Neuron (in vitro differentiated cells): ENCODE measurements around the gene ANTXRL.
"Not testable (repeated sequence)": the region's sequence is repeated elsewhere in the genome, so short reads cannot be mapped to it uniquely, and the experiment has no call there.

Source experiments
- H2AFZ ChIP-seq: one replicate; pipeline ENCODE4 v1.6.1; 2013; ENCODE audit warnings: low read depth, mild to moderate bottlenecking, inconsistent platforms, low read length, moderate library complexity
- H3K27me3 ChIP-seq: one replicate; pipeline ENCODE4 v1.6.1; 2013; ENCODE audit warnings: low read length; ENCODE audit not compliant: insufficient read depth
- H3K36me3 ChIP-seq: one replicate; pipeline ENCODE4 v1.6.1; 2013; ENCODE audit warnings: low read length; ENCODE audit not compliant: insufficient read depth
- H3K4me1 ChIP-seq: one replicate; pipeline ENCODE4 v1.6.1; 2013; ENCODE audit warnings: low read length; ENCODE audit not compliant: insufficient read depth
- H3K4me3 ChIP-seq: 2 replicates; pipeline ENCODE4 v1.5.1; 2013; ENCODE audit warnings: mild to moderate bottlenecking, low read length, moderate library complexity
- H3K9me3 ChIP-seq: one replicate; pipeline ENCODE4 v1.6.1; 2013; ENCODE audit warnings: low read length

The ANTXRL gene

GRCh38 chr10:46264336-46264735 is 22.5 kb upstream of the ANTXRL start:
- H3K4me3 ChIP-seq: no peak overlapping the region
- H3K36me3 ChIP-seq: no peaks in the 10 kb centered on the region
- peaks cover 2% of the 10 kb centered on the region for H3K27me3 ChIP-seq
- H2AFZ ChIP-seq: no peak overlapping the region
- no peaks in the 10 kb centered on the region for H3K4me1 ChIP-seq
- H3K9me3 ChIP-seq: no peaks in the 10 kb centered on the region

GRCh38 chr10:46264737-46265368 is 21.9 kb upstream of the ANTXRL start:
- Histone ChIP-seq H3K4me1 (no peaks in the 10 kb centered on the region), H3K4me3 (no peak overlapping the region), H3K36me3 (no peaks in the 10 kb centered on the region), H3K9me3 (no peaks in the 10 kb centered on the region), H3K27me3 (peaks cover 2% of the 10 kb centered on the region), H2AFZ (no peak overlapping the region)

DNA sequence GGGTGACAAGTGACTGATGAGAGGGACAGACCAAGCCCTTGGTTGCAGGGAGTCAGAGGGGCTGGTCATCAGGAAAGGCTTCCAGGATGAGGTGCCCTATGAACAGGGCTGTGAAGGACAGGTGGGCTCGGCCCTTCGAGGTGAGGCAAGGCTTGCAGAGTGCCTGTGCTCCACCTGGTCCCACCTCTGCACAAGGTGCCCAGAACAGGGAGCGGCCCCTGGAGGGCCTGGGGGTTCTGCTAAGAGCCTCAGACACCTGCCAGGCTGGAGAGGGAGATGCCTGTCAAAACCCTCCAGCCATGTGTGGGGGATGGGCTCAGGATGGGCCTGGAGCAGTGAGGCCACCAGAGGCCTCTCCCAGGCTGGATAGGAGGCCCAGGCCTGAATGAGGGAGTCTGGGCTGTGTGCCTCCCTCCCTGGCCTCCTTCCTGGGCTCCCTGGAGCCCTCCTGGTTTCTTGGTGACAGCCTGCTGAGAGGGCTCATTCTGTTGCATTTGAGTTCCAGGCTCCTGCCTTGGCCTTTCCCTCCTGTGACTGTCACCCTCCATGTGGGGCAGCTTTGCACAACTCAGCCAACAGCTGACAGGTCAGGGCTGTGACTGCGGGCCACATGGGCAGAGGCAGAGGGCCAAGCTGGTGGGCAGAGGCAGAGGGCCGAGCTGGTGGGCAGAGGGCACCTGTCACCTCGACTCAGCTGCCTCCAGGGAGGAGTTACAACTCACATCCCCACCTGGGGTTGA is 21.1 kb upstream of the ANTXRL start:
- H3K36me3 ChIP-seq, H3K27me3 ChIP-seq, H3K9me3 ChIP-seq, H2AFZ ChIP-seq, H3K4me3 ChIP-seq, H3K4me1 ChIP-seq: not testable (repeated sequence)

DNA sequence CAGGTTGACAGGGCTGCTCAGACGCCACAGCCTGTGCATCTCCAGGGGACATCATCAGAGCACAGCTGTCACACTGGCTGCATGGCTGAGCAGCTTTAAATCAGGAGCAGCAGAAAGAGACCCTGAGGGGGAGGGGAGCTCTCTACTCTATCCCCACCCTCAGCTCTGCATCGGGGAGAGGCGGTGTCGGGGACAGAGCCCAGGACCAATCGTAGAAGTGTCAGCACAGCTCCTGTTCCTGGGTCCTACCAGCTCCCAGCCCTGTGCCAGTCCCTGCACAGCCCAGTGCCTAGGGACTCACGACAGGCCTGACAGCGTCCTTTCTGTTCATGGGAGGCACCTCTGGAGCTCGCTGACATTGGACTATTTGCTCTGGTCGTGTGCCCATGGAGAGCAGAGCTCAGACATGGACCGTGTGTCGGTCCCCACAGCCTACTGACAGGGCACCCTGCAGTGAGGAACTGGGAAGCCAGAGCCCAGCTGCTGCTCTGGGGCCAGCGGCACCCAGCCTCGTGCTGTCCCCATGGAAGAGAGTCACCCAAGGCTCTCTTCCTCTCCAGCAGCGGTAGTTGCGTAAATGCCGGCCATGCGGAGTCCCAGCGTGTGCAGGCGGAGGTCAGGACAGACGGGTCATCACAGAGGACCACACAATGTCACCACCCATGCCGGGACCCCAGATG is 20.4 kb upstream of the ANTXRL start:
- Histone ChIP-seq H3K4me1 (no peaks in the 10 kb centered on the region), H3K4me3 (no peak overlapping the region), H2AFZ (no peak overlapping the region), H3K36me3 (no peaks in the 10 kb centered on the region), H3K9me3 (no peaks in the 10 kb centered on the region), H3K27me3 (peaks cover 2% of the 10 kb centered on the region)

DNA sequence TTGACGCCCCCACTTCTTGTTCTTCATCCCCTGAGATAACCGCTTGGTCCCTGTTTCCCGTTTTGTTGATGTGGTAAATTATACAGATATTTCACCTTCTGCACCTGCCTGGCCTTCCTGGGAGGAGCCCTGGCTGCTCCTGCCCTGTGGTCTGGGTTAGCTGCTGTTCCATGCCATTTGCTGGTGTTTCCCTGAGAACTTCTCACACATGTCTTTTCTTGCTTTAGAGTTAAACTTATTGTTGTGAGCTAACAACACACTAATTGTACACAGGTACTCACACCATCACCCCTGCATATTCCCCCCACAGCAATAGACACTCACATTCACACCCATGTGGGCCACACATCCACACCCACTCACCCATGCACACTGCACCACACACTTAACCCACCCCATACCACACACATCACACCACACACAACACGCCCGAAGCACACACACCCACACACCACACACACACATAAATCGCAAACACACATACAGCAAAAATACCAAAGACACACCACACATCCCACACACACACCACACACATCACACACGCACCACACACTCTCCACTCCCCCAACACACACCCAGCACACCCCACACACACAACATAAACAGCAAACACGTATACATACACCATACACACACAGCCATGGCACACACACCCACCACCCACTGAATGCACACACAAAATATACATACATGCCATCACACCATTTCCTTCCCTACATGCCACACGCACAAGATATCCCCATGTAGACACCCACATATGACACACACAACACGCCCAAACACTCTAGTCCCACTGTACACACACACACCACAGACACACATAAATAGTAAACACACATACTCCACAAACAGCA is 19.4 kb upstream of the ANTXRL start:
- H3K27me3 ChIP-seq: peaks cover 2% of the 10 kb centered on the region
- no peak overlapping the region for H3K4me3 ChIP-seq
- H2AFZ ChIP-seq: no peak overlapping the region
- no peaks in the 10 kb centered on the region for H3K4me1 ChIP-seq
- no peaks in the 10 kb centered on the region for H3K9me3 ChIP-seq
- H3K36me3 ChIP-seq: no peaks in the 10 kb centered on the region

DNA sequence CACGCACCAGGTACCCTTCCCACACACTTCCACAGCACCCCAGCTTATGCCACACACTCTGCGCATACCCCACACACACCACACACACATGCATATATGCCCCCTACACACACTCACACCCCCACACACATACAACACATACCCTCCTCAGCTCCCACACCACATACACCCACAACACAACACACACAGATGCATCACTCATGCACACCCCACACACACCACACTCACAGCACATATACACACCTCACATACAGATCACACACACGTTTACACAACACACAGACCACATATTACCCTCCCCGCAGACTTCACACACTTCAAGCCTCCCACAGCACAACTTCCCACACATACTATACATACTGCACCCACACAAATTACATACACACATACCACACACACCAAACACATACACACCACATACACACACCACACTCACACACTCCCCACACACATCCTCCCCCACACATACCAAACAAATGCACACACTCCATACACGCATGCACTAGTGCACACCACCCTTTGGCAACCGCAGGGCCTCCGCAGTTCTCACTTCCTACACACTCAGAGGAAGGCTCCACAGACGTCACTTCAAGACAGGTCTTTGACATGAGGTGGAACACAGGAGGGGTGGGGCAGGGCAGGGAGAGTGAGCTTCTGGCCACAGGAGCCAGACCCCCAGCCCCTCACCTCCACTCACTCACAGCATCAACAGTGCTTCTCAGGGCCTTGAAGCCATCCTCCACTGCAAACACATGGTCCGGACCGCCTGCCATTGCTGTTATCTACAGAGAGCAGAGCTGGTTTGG is 18.5 kb upstream of the ANTXRL start:
- Histone ChIP-seq H2AFZ (no peak overlapping the region), H3K36me3 (no peaks in the 10 kb centered on the region), H3K4me3 (no peak overlapping the region), H3K4me1 (no peaks in the 10 kb centered on the region), H3K9me3 (no peaks in the 10 kb centered on the region), H3K27me3 (peaks cover 2% of the 10 kb centered on the region)

GRCh38 chr10:46269554-46270053 is 17.2 kb upstream of the ANTXRL start:
- not testable (repeated sequence) for H2AFZ ChIP-seq, H3K9me3 ChIP-seq, H3K27me3 ChIP-seq, H3K4me3 ChIP-seq, H3K36me3 ChIP-seq, H3K4me1 ChIP-seq

DNA sequence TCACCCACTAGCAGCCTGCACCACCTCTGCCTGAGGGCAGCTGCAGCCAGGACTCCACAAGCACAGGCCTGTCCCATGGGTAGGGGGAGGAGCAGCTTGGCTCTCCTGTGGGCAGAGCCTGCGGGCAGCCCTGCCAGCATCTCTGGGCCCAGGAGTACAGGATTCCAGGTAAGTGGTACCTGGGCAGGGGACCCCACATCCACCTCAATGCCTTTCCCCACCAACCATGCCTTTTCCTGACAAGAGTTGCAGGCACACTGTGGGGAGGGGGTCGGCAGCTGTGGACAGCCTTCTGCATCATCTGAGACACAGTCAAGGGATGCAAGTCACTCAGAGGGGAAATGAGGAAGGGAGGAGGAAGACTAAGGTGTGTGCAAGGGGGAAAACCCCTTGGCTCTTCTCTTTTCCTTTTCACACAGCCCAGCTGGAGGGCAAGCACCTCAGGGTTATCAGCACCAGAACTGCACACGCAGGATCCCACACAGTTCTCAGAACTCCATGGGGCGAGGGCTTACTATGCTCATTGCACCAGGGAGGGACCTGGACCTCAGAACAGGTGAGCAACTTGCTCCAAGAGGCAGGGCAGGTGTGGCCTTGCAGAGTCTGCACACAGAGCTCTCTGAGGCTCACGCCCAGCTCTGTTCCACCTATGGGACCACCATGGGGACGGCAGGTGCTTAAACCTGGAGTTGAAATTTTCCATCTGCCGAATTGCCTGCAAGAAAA is 16.5 kb upstream of the ANTXRL start:
- H3K9me3 ChIP-seq: no peaks in the 10 kb centered on the region
- H3K27me3 ChIP-seq: peaks cover 4% of the 10 kb centered on the region
- H2AFZ ChIP-seq: no peak overlapping the region
- H3K4me1 ChIP-seq: no peaks in the 10 kb centered on the region
- no peaks in the 10 kb centered on the region for H3K36me3 ChIP-seq
- no peak overlapping the region for H3K4me3 ChIP-seq

GRCh38 chr10:46270963-46271530 is 15.8 kb upstream of the ANTXRL start:
- not testable (repeated sequence) for H3K4me3 ChIP-seq, H3K4me1 ChIP-seq, H3K9me3 ChIP-seq, H2AFZ ChIP-seq, H3K27me3 ChIP-seq, H3K36me3 ChIP-seq

DNA sequence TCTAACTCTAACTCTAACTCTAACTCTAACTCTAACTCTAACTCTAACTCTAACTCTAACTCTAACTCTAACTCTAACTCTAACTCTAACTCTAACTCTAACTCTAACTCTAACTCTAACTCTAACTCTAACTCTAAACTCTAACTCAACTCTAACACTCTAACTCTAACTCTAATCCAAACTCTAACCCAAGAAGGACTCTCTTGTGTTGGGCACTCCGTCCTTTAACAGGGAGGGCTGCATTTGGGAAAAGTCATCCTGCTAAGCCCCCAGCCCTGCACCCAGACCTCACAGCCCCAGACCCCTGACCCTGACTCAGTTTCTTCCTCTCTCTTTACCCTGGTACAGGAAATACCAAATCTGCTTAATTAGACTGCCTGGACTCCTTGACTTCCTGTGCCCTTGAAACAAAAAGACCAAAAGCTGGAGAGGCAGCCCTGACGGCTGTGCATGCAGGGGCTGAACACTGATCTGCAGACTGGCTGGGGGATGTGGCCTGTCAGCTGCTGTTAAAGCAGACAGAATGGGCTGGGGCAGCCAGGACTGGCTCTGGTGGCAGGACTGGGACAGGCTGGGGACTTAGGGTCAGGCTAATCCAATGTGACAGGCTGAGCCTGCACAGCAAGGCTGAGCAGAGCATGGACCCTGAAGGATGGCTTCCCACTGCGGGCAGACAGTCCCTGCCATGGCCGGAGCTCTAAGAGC is 14.8 kb upstream of the ANTXRL start:
- H3K27me3 ChIP-seq, H3K9me3 ChIP-seq, H2AFZ ChIP-seq, H3K36me3 ChIP-seq, H3K4me3 ChIP-seq, H3K4me1 ChIP-seq: not testable (repeated sequence)

GRCh38 chr10:46272863-46273415 is 13.9 kb upstream of the ANTXRL start:
- no peaks in the 10 kb centered on the region for H3K4me1 ChIP-seq
- no peaks in the 10 kb centered on the region for H3K9me3 ChIP-seq
- peaks cover 5% of the 10 kb centered on the region for H3K27me3 ChIP-seq
- no peak overlapping the region for H3K4me3 ChIP-seq
- no peaks in the 10 kb centered on the region for H3K36me3 ChIP-seq
- no peak overlapping the region for H2AFZ ChIP-seq
